HG03108 (cell line): ENCODE measurements around the gene ISG20.
A peak's percentile ranks its signal among the peaks of the same experiment; 100 is the strongest.
"Not testable (repeated sequence)": the region's sequence is repeated elsewhere in the genome, so short reads cannot be mapped to it uniquely, and the experiment has no call there.

Source experiments
- ATAC-seq: cut with Tn5 transposase; IDR thresholded peaks from one replicate; pipeline ENCODE4 v1.9.1; 2021; ENCODE audit warnings: moderate library complexity; ENCODE audit not compliant: unreplicated experiment

ISG20 gene

DNA sequence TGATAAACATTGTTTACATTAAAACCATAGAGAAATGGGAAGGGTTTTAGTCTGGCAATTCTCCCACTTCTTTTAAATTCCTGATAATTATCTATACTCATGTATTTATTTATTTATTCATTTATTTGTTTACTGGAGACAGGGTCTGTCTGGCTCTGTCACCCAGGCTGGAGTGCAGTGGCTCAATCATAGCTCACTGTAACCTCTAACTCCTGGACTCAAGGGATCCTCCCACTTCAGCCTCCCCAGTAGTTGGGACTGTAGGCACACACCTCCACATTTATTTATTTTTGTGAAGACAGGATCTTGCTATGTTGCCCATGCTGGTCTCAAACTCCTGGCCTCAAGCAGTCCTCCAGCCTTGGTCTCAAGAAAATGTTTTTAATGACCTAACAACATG, 20.1 kb upstream of the ISG20 start:
- ATAC-seq = no peak

DNA sequence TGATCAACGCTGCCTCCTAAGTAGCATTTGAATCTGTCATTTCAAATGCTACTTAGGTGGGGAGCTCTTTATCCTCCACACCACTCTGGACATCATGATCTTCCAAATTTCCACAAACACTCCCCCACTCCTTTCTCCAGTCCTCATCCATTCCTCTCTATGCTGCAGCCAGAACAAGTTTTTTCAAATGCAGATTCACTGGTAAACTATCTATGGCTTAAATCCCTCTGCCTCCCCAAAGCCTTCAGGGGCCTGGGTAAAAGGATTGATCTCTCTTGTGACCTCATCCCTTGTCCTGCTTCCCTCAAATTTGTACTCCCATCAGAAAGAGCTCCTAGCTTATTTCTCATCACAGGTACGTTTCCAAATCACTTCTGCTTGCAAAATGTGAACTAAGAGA, 19.0 kb upstream of the ISG20 start:
- no peak for ATAC-seq

DNA sequence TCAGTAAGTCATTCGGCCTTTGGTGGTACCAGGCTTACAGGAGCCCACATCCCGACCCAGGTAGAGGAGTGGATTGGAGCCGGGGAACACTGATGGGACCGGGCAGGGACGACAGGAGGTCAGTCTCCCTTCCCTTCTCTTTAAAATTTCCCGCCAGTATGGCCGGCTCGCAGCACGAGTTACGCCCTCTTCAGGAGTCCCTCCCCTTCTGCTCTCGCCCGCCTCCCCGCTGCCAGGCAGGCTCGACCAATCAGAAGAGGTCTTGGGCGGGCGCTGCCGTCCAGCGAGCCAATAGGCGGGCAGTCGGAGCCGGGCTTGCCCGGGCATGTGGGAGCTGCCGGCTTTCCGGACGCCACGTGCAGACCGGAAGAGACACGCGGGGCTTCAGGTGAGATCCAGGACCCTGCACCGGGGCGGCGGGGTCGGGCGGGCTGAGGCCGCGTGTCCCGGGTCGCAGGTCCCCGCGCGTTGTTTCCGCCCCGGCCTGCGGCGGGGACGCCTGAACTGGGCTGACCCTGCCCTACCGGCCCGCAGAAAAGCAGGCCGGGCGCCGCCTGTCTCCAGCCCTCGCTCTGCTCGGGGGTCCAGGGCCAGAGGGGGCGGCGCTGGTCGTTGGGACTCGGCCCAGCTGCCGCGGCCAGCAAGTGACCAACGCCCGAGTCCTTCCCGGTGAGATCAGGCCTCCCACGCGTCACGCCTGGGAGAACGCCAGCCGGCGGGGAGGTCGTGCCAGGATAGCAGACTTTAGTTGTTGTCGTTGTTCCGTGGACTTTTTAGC, 17.6 kb upstream of the ISG20 start, which contains the start of gene AEN:
TSS of gene AEN (plus strand) at position 346 of the 778 bp plus-strand sequence. CDS start 4,870 bp downstream, outside the sequence.
- ATAC-seq = peak; percentile 96

DNA sequence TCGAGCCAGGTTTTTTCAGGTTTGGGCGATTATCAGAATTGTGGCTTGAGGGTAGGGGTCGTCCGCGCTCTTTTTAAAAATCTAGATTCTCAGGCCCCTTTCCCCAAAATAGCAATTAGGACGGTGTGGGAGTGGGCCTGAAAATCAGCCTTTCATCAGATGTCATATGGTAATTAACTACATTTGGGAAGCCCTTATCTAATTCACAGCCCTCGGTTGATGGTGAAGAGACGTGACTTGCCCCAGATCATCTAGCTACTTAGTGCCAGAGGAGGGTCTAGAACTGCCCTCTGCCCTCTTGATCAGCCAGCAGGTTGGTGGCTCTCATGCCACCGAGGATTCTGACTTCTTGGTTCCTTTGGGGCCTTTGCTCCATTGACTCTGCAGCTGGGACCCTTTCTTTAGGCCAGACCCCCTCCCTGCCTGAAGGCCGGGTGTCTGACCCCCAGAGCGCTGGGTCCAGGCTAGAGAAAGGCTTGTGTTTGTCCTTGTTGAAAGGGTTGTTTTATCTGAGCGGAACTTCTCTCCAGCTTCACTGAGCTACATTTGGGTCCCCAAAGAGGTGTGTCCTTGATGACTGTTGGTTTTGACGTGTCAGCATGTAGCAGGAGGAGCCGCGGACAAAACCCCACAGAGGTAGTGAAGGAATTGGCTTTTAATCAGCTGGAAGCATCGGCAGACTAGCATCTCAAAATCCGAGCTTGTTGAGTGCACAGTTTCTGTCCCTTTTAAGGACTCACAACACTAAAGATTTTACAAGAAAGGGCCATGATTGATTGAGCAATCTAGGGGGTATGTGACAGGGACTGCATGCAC, 16.8 kb upstream of the ISG20 start:
- no peak for ATAC-seq

DNA sequence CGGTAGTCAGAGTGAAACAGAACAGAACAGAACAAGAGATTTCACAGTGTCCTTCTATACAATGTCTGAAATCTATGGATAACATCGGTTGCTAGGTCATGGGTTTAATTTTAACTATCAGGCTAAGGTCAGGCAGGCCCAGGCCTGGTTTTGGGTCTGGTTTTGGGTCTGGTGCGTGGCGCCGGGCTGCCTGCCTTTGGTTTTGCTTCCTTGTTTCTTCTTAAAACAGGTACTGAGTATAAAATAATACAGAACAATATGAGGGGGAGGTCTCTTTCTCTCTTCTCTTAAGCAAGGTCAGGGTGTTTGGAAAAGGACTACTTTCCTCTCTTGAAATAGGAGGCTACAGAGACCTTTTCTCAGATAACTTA, 16.2 kb upstream of the ISG20 start:
- ATAC-seq = no peak

DNA sequence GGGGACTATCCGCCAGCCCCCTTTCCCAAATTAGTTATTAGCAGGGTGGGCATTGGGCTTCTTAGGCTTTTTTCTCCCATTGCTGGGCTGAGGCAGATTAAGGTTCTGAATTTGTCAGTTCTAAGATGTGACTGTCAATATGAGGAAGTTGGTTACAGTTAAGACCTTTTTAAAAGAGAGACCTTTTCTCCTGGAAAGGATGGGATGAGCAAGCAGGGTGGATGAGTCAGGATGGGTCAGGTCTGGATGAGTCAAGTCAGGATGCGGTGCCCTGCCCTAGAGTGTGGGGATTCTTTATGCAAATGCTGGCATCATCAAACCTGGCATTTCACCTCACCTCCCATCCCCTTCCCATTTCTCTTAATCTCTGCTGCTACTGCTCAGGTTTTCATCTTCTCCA, 15.8 kb upstream of the ISG20 start:
- ATAC-seq = no peak

DNA sequence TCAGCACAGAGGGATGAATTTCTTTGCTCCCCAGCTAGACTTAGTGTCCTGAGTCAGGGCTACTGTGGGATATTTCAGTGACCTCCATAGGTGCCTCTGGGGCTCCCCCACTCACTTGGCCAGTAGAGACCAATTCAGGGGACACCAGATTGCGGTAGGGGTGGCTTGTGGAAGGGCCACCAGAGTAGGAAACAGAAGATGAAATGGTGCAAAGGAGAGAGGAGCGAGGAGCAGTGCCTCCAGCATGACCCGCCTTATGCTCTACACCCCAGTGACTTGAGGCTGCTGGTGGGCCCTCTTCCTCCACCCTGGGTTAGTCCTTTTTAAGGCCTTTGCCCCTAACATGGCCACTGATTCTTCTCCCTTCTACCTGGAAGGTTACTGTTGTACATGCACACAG, 15.2 kb upstream of the ISG20 start:
- ATAC-seq = no peak

DNA sequence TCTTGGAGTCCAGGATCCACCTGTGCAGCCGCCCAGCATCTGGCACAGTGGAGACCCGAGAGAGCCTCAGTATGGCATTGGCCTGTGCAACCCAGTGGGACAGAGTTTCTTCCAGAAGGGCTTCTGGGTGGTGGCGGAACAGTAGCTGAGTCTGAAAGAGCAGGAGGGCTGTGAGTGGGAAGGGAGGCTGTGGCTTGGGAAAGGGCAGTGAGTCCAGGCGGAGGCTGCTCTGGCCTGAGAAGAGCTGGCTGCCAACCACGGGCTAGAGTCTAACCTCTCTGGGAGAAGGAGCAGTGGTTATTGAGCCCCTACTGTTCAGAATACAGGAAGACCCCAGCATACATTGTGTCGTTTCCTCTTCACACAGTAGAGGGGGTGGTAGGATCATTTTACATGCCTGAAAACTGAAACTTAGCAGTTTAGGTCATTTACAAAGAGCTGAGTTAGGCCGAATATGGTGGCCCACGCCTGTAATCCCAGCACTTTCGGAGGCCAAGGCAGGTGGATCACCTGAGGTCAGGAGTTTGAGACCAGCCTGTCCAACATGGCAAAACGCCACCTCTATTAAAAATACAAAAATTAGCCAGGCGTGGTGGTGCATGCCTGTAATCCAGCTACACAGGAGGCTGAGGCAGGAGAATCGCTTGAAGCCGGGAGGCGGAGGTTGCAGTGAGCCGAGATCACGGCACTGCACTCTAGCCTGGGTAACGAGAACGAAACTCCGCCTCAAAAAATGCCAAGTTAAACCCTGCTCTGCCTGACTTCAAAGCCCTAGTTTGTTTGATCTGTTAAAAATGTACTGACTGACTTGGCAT, 14.5 kb upstream of the ISG20 start:
- peak; percentile 25 for ATAC-seq

DNA sequence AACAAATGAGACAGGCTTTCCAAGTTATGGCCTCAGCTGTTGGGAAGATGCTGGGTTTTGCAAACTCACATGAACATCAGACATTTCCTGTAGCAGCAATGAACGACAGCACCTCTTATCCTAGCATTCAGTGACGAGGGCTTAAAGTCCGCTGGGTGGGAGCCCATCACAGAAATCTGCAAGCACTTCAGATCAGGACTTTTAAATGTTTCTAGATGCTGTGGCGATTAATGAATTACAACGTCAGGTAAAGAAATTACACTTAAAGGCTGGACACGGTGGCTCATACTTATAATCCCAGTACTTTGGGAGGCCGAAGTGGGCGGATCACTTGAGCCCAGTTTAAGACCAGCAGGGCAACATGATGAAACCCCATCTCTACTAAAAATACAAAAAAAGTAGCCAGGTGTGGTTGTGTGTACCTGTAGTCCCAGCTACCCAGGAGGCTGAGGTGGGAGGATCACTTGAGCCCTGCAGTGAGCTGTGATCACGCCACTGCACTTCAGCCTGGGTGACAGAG, 13.8 kb upstream of the ISG20 start:
- ATAC-seq = no peak

DNA sequence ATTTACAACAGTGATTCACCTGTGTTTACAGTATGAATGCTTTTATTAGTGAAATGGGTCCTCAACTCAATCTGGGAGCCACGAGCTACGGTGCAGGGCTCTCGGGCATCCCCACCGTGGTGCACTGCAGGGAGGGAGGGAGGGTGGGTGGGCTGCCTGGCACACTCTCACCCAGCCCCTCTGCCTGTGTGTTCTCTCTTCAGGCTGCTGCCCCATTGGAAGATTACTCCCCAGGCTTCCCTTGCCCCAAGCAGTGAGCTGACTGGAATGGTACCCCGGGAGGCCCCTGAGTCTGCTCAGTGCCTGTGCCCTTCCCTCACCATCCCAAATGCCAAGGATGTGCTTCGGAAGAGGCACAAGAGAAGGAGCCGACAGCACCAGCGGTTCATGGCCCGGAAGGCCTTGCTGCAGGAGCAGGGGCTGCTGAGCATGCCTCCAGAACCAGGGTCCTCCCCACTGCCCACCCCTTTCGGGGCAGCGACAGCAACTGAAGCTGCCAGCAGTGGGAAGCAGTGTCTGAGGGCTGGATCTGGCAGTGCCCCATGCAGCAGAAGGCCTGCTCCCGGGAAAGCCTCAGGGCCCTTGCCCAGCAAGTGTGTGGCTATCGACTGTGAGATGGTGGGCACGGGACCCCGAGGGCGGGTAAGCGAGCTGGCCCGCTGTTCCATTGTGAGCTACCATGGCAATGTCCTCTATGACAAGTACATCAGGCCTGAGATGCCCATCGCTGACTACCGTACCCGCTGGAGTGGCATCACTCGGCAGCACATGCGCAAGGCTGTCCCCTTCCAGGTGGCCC, 12.7 kb upstream of the ISG20 start:
- no peak for ATAC-seq

DNA sequence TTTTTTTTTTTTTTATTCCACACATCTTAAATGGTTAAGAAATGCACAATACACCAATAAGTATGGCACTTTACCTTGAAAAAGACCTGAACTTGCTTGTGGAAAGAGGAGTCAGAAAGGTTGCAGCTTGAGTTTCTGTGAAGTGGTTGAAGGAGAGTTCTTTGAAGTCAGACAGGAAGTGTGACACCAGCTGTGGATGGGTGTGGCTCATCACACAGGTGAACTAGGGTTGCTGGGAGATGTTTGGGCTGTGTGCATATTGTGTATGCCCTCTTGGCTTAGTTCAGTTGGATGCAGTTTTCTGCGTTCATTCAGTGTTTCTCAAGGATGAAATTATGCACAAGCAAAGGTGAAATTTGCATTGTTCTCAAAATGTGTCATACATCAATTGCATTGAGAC, 11.4 kb upstream of the ISG20 start:
- ATAC-seq = peak; percentile 35

DNA sequence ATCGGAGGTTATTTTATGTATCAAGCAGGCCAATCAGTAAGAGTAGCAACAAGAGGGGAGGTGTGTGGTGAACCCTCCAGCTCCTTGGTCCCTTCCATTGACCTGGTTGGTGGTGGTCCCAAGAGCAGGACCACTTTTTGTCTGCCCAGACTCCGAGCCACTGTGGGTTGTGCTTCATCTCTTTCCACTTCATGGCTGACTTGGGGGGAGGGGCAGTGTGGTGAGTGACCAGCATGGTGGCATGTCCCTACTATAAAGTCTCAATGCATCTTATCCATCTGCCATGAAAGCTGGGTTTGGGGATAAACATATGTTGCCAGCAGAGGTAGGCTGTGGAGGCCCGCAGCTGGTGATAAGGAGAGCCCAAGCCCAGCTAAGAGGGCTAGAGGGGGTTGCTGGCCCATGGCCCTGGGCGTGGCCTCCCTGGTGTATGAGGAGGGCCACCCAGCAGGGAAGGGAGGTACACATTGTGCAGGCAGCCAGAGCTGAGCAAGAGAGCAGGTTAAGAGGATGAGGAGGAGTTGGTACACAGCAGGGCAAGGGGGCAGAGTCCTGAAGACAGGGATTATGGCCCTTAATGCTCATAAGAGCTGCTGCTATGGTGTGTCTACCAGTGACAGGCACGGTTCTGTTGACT, 10.7 kb upstream of the ISG20 start:
- ATAC-seq = no peak

DNA sequence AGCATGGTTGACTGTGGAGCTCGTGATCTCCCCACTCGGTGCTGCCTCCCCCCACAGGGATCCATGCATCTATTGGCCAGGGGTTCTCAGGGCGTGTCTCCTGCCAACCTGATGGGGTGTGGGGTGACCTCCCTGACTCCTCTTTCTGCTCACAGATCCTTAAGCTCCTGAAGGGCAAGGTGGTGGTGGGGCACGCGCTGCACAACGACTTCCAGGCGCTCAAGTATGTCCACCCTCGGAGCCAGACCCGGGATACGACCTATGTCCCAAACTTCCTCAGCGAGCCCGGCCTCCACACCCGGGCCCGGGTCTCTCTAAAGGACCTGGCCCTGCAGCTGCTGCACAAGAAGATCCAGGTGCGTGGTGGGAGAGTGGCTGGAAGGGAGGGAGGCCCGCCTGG, 9.7 kb upstream of the ISG20 start:
- no peak for ATAC-seq

DNA sequence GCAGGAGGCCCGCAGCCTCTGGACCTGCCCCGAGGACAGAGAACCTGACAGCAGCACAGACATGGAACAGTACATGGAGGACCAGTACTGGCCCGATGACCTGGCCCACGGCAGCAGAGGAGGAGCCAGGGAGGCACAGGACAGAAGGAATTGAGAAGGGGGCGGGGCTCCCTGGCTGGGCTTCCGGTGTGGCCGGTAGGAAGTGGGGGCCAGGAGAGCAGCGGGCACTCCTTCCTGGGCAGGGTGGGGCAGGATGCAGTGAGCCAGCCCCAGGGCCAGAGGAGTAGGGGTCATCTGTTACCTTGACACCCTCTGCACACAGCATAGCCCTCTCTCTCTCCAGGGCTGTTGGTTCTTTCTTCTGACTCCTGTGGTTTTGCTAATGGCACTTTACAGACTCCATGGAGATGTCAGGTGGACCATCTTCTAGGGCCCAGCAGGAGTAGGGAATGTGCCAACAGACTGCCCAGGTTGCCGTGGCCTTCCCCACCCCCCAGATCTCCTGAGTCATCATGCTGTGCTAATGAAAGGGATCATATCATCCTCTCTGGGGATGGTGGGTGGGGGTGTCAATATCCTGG, 8.6 kb upstream of the ISG20 start:
- ATAC-seq = no peak

DNA sequence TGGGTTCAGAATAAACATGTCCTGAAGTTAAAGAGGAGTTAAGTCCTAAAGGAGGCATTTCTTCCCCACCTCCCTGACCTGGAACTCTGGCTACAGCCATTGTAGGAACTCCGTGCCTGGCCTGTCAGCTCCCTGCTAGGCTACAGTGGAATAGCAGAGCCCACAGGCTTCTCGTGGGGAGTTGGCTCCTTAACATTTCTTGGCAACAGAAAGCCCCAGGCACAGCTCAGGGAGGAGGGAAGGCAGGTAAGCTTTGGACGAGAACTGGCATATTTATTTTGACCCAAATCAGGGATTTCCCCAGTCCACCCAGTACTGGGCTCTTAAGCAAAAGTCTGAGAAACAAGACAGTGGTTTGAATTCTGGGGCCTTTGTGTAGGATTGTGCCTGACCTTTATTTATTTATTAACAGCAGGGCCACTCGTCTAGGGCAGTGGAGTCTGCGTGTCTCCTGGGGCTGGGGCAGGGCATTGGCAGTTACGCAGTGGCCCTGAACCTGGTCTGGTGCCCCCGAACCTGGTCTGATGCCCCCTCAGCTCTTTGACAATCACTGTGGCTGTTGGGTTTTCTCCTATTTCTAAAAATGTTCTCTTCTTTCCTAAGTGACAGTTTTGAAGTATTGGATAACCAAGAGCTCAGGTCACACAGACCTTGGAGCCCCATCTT, 7.9 kb upstream of the ISG20 start:
- ATAC-seq = no peak

DNA sequence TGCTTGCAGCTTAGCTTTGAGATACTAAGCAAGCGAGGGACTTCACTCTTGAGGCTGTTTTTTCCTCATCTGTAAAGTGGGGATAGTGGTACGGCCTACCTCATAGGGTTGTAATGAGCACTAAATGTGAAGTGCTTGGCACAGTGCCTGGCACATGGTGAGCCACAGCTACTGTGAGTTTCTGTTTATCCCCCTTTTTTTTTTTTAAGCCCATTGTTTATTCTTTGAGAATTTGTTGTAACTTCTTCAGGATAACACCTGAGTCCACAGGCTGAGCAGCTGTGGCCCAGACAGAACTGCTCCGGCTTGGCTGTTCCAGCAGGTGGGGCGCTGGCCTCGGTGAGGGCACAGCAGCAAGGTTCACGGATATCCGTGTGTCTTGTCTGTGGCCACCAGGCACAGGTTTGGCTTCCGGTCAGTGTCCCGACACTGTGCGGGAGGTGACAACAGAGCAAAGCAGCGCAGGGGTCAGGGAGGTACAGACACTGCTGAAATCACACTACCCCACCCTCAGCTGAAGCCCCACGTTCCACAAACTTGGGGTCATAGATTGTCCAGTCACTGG, 7.3 kb upstream of the ISG20 start:
- no peak for ATAC-seq

DNA sequence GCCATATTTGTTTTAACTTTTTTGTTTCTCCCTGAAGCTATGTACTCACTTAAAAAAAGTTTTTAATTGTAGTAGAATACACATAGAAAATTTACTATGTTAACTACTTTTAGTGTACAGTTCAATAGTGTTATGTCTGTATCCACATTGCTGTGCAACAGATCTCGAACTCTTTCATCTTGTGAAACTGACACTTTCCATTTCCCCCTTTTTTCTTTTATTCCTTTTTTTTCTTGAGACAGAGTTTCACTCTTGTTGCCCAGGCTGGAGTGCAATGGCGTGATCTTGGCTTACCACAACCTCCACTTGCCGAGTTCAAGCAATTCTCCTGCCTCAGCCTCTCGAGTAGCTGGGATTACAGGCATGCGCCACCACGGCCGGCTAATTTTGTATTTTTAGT, 6.0 kb upstream of the ISG20 start:
- not testable (repeated sequence) for ATAC-seq

DNA sequence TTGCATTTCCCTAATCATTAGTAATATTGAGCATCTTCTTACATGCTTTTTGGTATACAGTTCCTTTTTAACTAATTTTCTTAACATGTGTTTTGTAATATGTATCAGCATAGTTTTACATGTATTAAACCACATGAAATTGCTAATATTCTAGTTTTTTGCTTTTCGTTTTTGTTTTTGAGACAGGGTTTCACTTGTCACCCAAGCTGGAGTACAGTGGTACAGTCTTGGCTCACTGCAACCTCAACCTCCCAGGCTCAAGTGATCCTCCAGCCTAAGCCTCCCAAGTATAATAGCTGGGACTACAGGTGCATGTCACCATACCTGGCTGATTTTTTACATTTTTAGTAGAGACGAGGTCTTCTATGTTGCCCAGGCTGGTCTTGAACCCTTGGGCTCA, 4.4 kb upstream of the ISG20 start:
- no peak for ATAC-seq

DNA sequence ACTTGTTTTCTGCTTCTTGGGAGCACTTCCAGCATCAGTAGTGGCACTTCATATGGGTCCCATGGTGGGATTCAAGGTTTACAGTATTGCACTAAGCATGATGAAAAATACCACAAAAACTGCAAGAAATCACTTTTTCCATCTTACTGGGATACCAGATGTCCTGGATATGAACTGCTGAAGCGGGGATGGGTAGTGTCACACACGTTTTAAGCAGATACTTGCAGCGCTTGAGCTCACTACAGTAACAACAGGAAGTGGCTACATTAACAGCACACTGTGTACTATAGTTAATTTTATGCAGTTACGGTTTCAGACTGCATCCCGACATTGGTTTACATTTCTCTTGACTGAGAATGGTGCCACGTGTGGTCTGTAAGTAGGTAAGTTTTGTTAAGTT, 3.5 kb upstream of the ISG20 start:
- peak; percentile 33 for ATAC-seq
